Measurements from ENCODE around the gene CHFR.
"Not testable (repeated sequence)": the region's sequence is repeated elsewhere in the genome, so short reads cannot be mapped to it uniquely, and the experiment has no call there.

The CHFR gene

GRCh38 chr12:132838410-132839080, 48.9 kb downstream of the CHFR start:
- DNase-seq, result no peak

- DNase-seq, result peak; percentile 75
Observed at GRCh38 chr12:132837693-132838409, 49.6 kb downstream of the CHFR start.

- DNase-seq, result no peak
Observed at GRCh38 chr12:132836795-132837331, 50.5 kb downstream of the CHFR start.

GRCh38 chr12:132836230-132836629, 51.2 kb downstream of the CHFR start:
- DNase-seq, result not testable (repeated sequence)

- no peak for DNase-seq
Observed at GRCh38 chr12:132835076-132836025, 52.1 kb downstream of the CHFR start.

GRCh38 chr12:132834181-132834711, 53.2 kb downstream of the CHFR start:
- no peak for DNase-seq

GRCh38 chr12:132833341-132833740, 54.1 kb downstream of the CHFR start:
- DNase-seq, result no peak

GRCh38 chr12:132831771-132832170, 55.6 kb downstream of the CHFR start:
- no peak for DNase-seq

- DNase-seq, result peak; percentile 96
Observed at GRCh38 chr12:132828706-132829534, 58.5 kb downstream of the CHFR start, which contains the start of gene GOLGA3. Gene GOLGA3 (minus strand): TSS chr12:132828869. CDS start chr12:132822128, 6,741 bp downstream.

GRCh38 chr12:132827763-132828703, 59.4 kb downstream of the CHFR start:
- DNase-seq, result peak; percentile 54

- DNase-seq, result no peak
Observed at GRCh38 chr12:132825861-132826260, 61.5 kb downstream of the CHFR start.

GRCh38 chr12:132825089-132825488, 62.3 kb downstream of the CHFR start:
- DNase-seq, result no peak

- no peak for DNase-seq
Observed at GRCh38 chr12:132824053-132824452, 63.4 kb downstream of the CHFR start.

GRCh38 chr12:132818562-132818961, 68.8 kb downstream of the CHFR start:
- DNase-seq, result no peak

- no peak for DNase-seq
Observed at GRCh38 chr12:132814232-132814631, 73.2 kb downstream of the CHFR start.

GRCh38 chr12:132813443-132813842, 74.0 kb downstream of the CHFR start:
- no peak for DNase-seq

- DNase-seq, result no peak
Observed at GRCh38 chr12:132812631-132813305, 74.6 kb downstream of the CHFR start.

GRCh38 chr12:132809391-132809790, 78.0 kb downstream of the CHFR start:
- not testable (repeated sequence) for DNase-seq

GRCh38 chr12:132807295-132808092, 79.9 kb downstream of the CHFR start:
- no peak for DNase-seq
